NB4 (cell line): Measurements from ENCODE around the gene ADSS2.
"Not testable (repeated sequence)": the region's sequence is repeated elsewhere in the genome, so short reads cannot be mapped to it uniquely, and the experiment has no call there.

Experiments
- DNase-seq: peaks from one replicate; pipeline ENCODE4 v3.0.0; 2010; ENCODE audit warnings: low read depth
- H3K4me3 ChIP-seq: one replicate; pipeline ENCODE4 v1.5.1; 2011; ENCODE audit warnings: mild to moderate bottlenecking, low read depth, low read length, moderate library complexity
- CTCF ChIP-seq: IDR thresholded peaks from one replicate; pipeline ENCODE4 v1.5.1; 2012; ENCODE audit warnings: low read depth, low read length
- MAX ChIP-seq: IDR thresholded peaks from 2 replicates; pipeline ENCODE4 v1.6.1; 2011; ENCODE audit warnings: low read depth, low read length
- MYC ChIP-seq: IDR thresholded peaks from 2 replicates; pipeline ENCODE4 v1.6.1; 2011; ENCODE audit warnings: low read depth, low read length
- POLR2A ChIP-seq: IDR thresholded peaks from 2 replicates; pipeline ENCODE4 v1.6.1; 2011; ENCODE audit warnings: mild to moderate bottlenecking; ENCODE audit not compliant: insufficient read length; ENCODE audit errors: extremely low read depth

The ADSS2 gene

GRCh38 chr1:244383278-244383884 is 68.3 kb downstream of the ADSS2 start:
- no peak overlapping the region for H3K4me3 ChIP-seq
- TF ChIP-seq MYC (no peak), POLR2A (no peak), MAX (no peak), CTCF (no peak)
- DNase-seq: no peak

GRCh38 chr1:244381878-244382565 is 69.7 kb downstream of the ADSS2 start:
- DNase-seq: no peak
- H3K4me3 ChIP-seq: no peak overlapping the region
- TF ChIP-seq MYC: no peak
- TF ChIP-seq CTCF: no peak
- no peak for TF ChIP-seq MAX
- TF ChIP-seq POLR2A: no peak

GRCh38 chr1:244376126-244376525 is 75.6 kb downstream of the ADSS2 start:
- H3K4me3 ChIP-seq: no peak overlapping the region
- no peak for TF ChIP-seq CTCF
- DNase-seq: no peak

GRCh38 chr1:244375051-244375450 is 76.7 kb downstream of the ADSS2 start:
- no peak for TF ChIP-seq MAX
- TF ChIP-seq CTCF: no peak
- TF ChIP-seq POLR2A: no peak
- no peak for TF ChIP-seq MYC
- DNase-seq: no peak
- no peak overlapping the region for H3K4me3 ChIP-seq

- not testable (repeated sequence) for DNase-seq, H3K4me3 ChIP-seq
These were observed 77.2 kb downstream of the ADSS2 start for GRCh38 chr1:244374484-244374883.

GRCh38 chr1:244371242-244372141 is 80.2 kb downstream of the ADSS2 start:
- H3K4me3 ChIP-seq: no peak overlapping the region
- no peak for DNase-seq
- no peak for TF ChIP-seq MYC
- no peak for TF ChIP-seq POLR2A
- no peak for TF ChIP-seq MAX
- no peak for TF ChIP-seq CTCF
